GM21381 (cell line): ENCODE data around the gene EPB41L5.
"Not testable (repeated sequence)": the region's sequence is repeated elsewhere in the genome, so short reads cannot be mapped to it uniquely, and the experiment has no call there.

Source experiments
- ATAC-seq: cut with Tn5 transposase; IDR thresholded peaks from one replicate; pipeline ENCODE4 v1.9.1; 2021; ENCODE audit warnings: mild to moderate bottlenecking, moderate library complexity; ENCODE audit not compliant: unreplicated experiment

The EPB41L5 gene

DNA sequence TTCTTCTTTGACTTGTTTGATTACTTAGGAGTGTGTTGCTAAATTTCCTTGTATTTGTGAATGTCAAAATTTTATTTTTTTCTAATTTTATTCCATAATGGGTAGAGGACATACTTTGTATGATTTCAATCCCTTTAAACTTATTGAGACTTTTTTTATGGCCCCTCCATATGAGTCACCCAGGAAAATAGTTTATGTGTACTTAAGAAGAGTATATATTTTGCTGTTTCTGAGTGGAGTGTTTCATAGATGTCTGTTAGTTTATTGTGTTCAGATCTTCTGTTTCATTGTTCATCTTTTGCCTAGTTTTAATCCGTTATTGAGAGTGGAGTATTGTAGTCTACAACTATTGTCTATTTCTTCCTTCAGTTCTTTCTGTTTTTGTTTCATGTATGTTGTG is 81.9 kb downstream of the EPB41L5 start:
- ATAC-seq = no peak

DNA sequence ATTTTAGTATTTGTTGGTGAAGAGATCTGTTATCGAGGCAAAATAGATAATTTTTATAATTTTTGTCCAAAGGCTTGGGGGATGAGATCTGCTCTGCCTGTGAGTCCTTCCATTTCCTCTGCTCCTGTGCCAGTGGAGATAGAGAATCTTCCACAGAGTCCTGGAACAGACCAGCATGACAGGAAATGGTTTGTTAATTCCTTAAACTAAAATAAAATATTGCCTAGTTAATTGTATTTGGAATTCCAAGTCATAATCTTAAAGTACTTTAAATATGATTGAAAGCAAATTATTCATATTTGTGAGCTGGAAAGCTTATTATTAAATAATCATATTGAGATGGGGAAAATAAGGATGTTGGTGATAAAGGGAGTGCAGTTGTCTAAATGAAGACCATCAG is 87.8 kb downstream of the EPB41L5 start:
- ATAC-seq = no peak

DNA sequence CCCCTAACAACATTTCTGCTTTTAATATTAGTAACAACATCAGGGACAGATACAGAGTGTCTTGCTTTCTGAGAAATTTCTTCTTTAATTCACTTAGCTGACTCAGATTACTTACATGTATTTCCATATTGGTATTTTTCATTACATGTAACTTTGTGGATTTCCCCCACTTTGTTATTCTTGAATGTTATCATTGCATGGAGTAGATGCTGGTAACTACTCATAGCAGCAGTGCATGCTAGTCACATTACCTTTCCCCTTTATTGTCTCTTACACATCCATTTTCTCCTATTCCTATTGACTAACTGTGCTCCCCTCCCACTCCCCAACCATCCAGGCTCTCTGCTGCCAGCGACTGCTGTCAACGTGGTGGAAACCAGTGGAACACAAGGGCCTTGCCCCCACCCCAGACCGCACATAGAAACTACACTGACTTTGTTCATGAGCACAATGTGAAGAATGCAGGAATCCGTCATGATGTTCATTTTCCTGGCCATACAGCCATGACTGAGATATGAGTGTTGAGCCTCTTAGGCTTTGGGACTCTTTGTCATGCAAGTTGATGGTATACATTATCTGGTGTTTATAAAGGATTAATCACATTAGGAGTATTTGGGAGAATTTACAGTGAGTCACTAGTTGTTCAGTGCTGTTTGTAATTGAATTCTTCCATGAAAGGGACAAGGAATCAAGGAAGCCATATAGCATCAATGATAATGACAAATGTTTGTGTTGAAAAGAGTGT is 91.0 kb downstream of the EPB41L5 start:
- no peak for ATAC-seq

DNA sequence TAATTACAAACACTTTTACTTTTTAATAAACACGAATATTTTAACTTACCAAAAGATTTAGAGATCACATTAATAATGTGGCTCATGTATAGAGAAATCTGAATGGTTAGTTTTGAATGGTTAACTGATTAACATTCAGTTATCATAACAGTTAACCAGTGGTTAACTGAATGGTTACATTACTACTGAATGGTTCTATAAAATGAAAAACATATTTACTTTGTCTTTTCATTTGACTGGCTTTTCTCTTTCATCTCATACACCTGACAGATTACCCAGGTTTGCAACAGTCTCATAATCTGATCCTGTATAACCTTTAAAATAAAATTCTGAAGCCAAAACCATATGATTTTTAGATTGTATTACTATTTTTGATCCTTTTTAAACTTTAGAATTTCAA is 91.9 kb downstream of the EPB41L5 start:
- ATAC-seq = no peak

DNA sequence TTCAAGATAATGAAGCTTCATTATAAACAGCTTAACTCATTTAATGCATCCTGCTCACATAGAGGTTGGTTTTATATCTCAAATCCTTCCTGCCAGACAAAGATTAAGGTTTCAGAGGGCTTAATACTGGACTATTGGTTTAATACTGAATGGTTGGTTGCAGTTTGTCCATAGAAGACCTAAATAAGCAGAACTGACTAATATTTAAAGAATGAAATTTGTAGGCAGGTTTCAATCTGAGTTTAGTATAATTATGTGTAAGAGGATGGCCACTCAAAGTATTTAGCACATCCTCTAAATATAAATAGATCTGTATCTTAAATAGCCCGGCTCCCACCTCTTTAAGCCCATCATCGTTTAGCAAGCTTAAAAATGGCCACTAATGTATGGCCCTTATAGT is 92.5 kb downstream of the EPB41L5 start:
- peak; percentile 49 for ATAC-seq

GRCh38 chr2:120108049-120108448 is 95.2 kb downstream of the EPB41L5 start:
- ATAC-seq = no peak

DNA sequence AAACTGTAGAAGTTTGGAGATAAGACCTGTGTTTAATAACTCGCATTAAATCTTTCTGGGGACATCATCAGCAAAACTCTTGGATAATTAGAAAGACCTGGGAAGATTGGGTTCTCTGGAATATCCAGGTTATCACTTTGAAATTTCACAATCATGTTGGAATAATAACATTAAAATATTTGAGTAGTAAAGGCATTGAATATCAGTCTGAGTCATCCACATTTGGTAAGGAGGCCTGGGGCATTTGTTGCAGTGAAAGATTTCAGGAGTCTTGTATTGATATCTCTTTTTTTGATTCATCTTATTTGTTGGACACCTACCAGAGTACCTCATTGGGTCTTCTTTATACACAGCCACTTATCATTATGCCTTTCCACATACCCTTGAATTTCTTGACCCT is 95.9 kb downstream of the EPB41L5 start:
- no peak for ATAC-seq

- no peak for ATAC-seq
Measured at GRCh38 chr2:120109186-120110061, 96.5 kb downstream of the EPB41L5 start.

- ATAC-seq = no peak
Measured at GRCh38 chr2:120110062-120110362, 97.1 kb downstream of the EPB41L5 start.

- ATAC-seq = no peak
Measured at GRCh38 chr2:120110507-120110906, 97.6 kb downstream of the EPB41L5 start.

DNA sequence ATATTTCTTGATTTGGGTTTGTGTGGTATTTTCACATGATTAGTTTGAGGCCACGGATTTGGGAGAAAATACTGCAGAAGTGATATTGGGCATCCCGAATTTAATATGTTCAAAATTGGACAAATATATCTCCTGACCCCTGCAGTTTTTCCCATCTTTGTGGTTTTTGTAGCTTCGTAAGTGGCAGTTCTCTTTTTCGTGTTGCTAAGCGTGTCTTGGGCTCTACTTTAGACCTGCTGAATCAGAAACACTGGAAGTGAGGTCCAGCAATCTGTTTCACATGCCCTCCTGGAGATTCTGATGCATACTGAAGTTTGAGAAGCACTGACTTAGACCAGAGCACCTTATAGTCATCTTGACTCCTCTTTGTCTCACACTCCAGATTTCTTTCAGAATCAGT is 98.3 kb downstream of the EPB41L5 start:
- ATAC-seq = no peak

- no peak for ATAC-seq
Measured at GRCh38 chr2:120118018-120118417, 105.1 kb downstream of the EPB41L5 start.

DNA sequence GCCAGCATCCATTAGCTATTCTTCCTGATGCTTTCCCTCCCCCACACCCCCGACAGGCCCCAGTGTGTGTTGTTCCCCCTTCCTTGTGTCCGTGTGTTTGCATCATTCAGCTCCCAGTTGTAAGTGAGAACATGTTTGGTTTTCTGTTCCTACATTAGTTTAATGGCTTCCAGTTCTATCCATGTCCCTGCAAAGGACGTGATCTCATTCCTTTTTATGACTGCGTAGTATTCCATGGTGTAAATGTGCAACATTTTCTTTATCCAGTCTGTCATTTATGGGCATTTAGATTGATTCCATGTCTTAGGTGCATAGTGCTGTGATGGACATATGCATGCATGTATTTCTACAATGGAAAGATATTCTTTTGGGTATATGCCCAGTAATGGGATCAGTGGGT is 105.6 kb downstream of the EPB41L5 start:
- no peak for ATAC-seq

GRCh38 chr2:120121337-120121736 is 108.5 kb downstream of the EPB41L5 start:
- not testable (repeated sequence) for ATAC-seq

GRCh38 chr2:120123090-120123489 is 110.2 kb downstream of the EPB41L5 start:
- no peak for ATAC-seq

DNA sequence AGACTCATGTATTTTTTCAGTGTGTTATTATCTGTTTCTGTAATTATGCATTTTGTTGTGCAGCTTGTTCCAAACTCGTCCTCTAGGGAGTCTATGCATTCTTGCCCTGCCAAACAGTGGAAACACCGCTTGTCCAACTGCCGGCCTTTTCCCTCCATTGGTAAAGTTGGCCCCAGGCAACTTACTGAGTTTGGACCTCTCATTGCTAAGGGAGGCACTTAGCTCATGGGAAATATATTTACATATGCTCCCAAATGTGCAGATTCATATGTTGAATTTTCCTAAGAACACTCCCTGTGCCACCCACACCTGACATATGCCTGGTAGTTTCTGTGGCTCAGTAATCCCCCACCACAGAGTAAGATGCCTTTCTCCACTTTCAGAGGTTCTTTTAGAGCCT is 112.3 kb downstream of the EPB41L5 start:
- ATAC-seq = no peak

GRCh38 chr2:120128216-120128615 is 115.3 kb downstream of the EPB41L5 start:
- ATAC-seq = no peak

GRCh38 chr2:120132190-120132589 is 119.3 kb downstream of the EPB41L5 start:
- ATAC-seq = no peak

DNA sequence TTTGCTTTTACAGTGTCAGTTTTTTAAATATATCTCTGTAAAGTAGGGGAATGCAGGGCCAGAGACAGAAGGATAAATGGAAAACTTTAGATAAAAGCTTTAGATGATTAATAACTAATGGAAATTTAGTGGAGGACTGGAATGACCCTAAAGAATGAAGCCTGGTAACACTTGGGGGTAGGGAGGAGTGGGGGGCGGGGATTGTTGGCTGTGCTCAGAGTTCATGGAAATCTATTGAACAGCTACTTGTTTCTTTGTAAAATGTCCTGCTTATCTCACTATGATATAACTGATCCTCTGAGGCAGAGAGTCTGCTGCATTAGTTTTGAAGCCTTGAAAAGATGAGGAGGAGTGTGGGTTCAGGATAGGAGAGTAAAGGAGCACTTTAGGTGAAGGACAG is 119.8 kb downstream of the EPB41L5 start:
- ATAC-seq = no peak

- ATAC-seq = no peak
Measured at GRCh38 chr2:120133572-120134244, 120.8 kb downstream of the EPB41L5 start.

- ATAC-seq = no peak
Measured at GRCh38 chr2:120134263-120134662, 121.4 kb downstream of the EPB41L5 start.

DNA sequence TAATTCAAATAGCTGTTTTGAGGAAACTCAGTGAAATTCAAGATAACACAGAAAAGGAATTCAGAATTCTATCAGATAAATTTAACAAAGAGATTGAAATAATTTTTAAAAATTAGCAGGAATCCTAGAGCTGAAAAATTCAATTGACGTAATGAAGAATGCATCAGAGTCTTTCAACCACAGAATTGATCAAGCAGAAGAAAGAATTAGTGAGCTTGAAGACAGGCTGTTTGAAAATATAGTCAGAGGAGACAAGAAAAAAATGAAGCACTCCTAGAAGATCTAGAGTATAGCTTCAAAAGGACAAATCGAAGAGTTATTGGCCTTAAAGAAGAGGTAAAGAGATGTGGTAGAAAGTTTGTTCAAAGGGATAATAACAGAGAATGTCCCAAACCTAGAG is 122.1 kb downstream of the EPB41L5 start:
- not testable (repeated sequence) for ATAC-seq
